ENCODE results near the gene ZBTB16.

Gene ZBTB16

GRCh38 chr11:114218508-114218907 is 159.0 kb downstream of the ZBTB16 start:
- FAIRE-seq: no peak

GRCh38 chr11:114219559-114220349 is 160.2 kb downstream of the ZBTB16 start:
- FAIRE-seq: no peak

- FAIRE-seq: no peak
Observed at GRCh38 chr11:114221037-114221436, 161.5 kb downstream of the ZBTB16 start.

GRCh38 chr11:114225661-114226060 is 166.2 kb downstream of the ZBTB16 start:
- no peak for FAIRE-seq

GRCh38 chr11:114226356-114226755 is 166.8 kb downstream of the ZBTB16 start:
- no peak for FAIRE-seq

GRCh38 chr11:114228435-114229411 is 169.2 kb downstream of the ZBTB16 start:
- FAIRE-seq: no peak

GRCh38 chr11:114230031-114230704 is 170.7 kb downstream of the ZBTB16 start:
- no peak for FAIRE-seq

GRCh38 chr11:114232400-114233059 is 173.0 kb downstream of the ZBTB16 start:
- FAIRE-seq: no peak

GRCh38 chr11:114233755-114234154 is 174.2 kb downstream of the ZBTB16 start:
- FAIRE-seq: no peak

GRCh38 chr11:114236829-114237228 is 177.3 kb downstream of the ZBTB16 start:
- FAIRE-seq: no peak

GRCh38 chr11:114237321-114238280 is 178.1 kb downstream of the ZBTB16 start:
- no peak for FAIRE-seq

- no peak for FAIRE-seq
Observed at GRCh38 chr11:114239753-114240161, 180.2 kb downstream of the ZBTB16 start.

- no peak for FAIRE-seq
Observed at GRCh38 chr11:114242032-114242431, 182.5 kb downstream of the ZBTB16 start.

GRCh38 chr11:114243461-114244372 is 184.2 kb downstream of the ZBTB16 start:
- FAIRE-seq: no peak

- no peak for FAIRE-seq
Observed at GRCh38 chr11:114244726-114245394, 185.3 kb downstream of the ZBTB16 start.

GRCh38 chr11:114246321-114247069 is 187.0 kb downstream of the ZBTB16 start:
- no peak for FAIRE-seq

- no peak for FAIRE-seq
Observed at GRCh38 chr11:114247070-114247789, 187.7 kb downstream of the ZBTB16 start.

- no peak for FAIRE-seq
Observed at GRCh38 chr11:114250180-114250579, 190.7 kb downstream of the ZBTB16 start.
